NOMO-1 treated with DMSO at 0.1 percent for 48 hours (cell line): ENCODE data around the gene HMCN1.

Experiments
- DNase-seq: peaks from one replicate; lab custom pipeline; 2025; ENCODE audit not compliant: unreplicated experiment; lab: John Stamatoyannopoulos, UW

The HMCN1 gene

GRCh38 chr1:186215636-186216035, 481.4 kb downstream of the HMCN1 start:
- no peak for DNase-seq

GRCh38 chr1:186218654-186219352, 484.6 kb downstream of the HMCN1 start:
- DNase-seq: peak; percentile 73

GRCh38 chr1:186220067-186220466, 485.9 kb downstream of the HMCN1 start:
- DNase-seq: no peak

- no peak for DNase-seq
These were observed 486.7 kb downstream of the HMCN1 start for GRCh38 chr1:186220911-186221310.

- peak; percentile 91 for DNase-seq
These were observed 490.9 kb downstream of the HMCN1 start for GRCh38 chr1:186225096-186225495.

GRCh38 chr1:186228749-186229148, 494.6 kb downstream of the HMCN1 start:
- DNase-seq: no peak

GRCh38 chr1:186231861-186232436, 497.8 kb downstream of the HMCN1 start:
- DNase-seq: no peak

GRCh38 chr1:186234976-186235686, 500.9 kb downstream of the HMCN1 start:
- DNase-seq: no peak

GRCh38 chr1:186235696-186236095, 501.5 kb downstream of the HMCN1 start:
- no peak for DNase-seq

GRCh38 chr1:186236921-186237320, 502.7 kb downstream of the HMCN1 start:
- DNase-seq: no peak

- DNase-seq: no peak
These were observed 505.0 kb downstream of the HMCN1 start for GRCh38 chr1:186239171-186239570.

- no peak for DNase-seq
These were observed 506.2 kb downstream of the HMCN1 start for GRCh38 chr1:186240436-186240835.
